H1 (cell line): ENCODE measurements around the gene PYGL. TPM values are rescaled to one million over a fixed set of nuclear protein-coding genes. Genes with fewer than 3 reads are reported as not detected.

Source experiments
- BRCA1 ChIP-seq: IDR thresholded peaks from 2 replicates; pipeline ENCODE4 v1.6.1; 2012; ENCODE audit warnings: low read depth, low read length, improper control_type of control experiment
- CHD2 ChIP-seq: IDR thresholded peaks from 2 replicates; pipeline ENCODE4 v1.6.1; 2012; ENCODE audit warnings: low read length, improper control_type of control experiment
- JUND ChIP-seq: IDR thresholded peaks from 2 replicates; pipeline ENCODE4 v1.6.1; 2011; ENCODE audit warnings: mild to moderate bottlenecking, improper control_type of control experiment, low read length
- KDM4A ChIP-seq: IDR thresholded peaks from one replicate; pipeline ENCODE4 v1.7.1; 2012; ENCODE audit warnings: low read depth, mild to moderate bottlenecking, moderate library complexity, low read length, inconsistent platforms; ENCODE audit not compliant: severe bottlenecking
- RAD21 ChIP-seq, 2 experiments: IDR thresholded peaks in 1 of 2; conservative IDR thresholded peaks in 1 of 2; 2 replicates each; pipeline ENCODE4 v1.6.1; 2011; ENCODE audit warnings: low read depth in 2 of 2, low read length in 2 of 2, improper control_type of control experiment in 1 of 2, inconsistent platforms in 1 of 2, mild to moderate bottlenecking in 1 of 2, moderate library complexity in 1 of 2
- RNF2 ChIP-seq: fragments of 200-900, 300-1000 bp; sonication (generic); IDR thresholded peaks from 2 replicates; pipeline ENCODE4 v1.7.1; 2016; ENCODE audit warnings: borderline replicate concordance, low read depth, mild to moderate bottlenecking, antibody characterized with exemption, low read length; ENCODE audit not compliant: poor library complexity, severe bottlenecking; ENCODE audit errors: missing control alignments
- SIRT6 ChIP-seq: IDR thresholded peaks from one replicate; pipeline ENCODE4 v1.7.1; 2012; ENCODE audit warnings: low read length, inconsistent platforms
- polyA plus RNA-seq, 7 experiments: library from polyadenylated mRNA; depleted of rRNA in 3 of 7; stranded (reverse) in 5 of 7; unstranded in 2 of 7; fragments of >200 nt in 5 of 7; fragments of 200-250 nt in 2 of 7; gene quantifications; 1 replicate in 5 of 7; 2 replicates in 1 of 7; 4 replicates in 1 of 7; pipeline versions ENCODE4 v1.2.1 to v1.2.3, GENCODE V29; 2011 to 2013; ENCODE audit warnings: missing spikeins in 2 of 7, mixed read lengths in 2 of 7
- total RNA-seq: library from RNA; stranded (reverse); fragmentation: NEBNext Ultra II Directional; extraction: Animal tissue kit (Norgen Biotek cat#: 25700); gene quantifications from 2 replicates; pipeline ENCODE4 v1.2.1, GENCODE V29; 2021

Gene PYGL
- total and polyA plus RNA-seq, 2 of the 8 experiments (the other 6 are each of a cell fraction or from before 2014, with no cell fraction given), result 26.1 to 50.5 TPM

GRCh38 chr14:50936882-50937281 is 7.4 kb downstream of the PYGL start (continued):
- TF ChIP-seq SIRT6 (no peak), RAD21 (IDR thresholded peaks at IDR 0.05 in 1 of 2, conservative IDR thresholded peaks at IDR 0.05 in 1 of 2; ENCODE audit: low read depth in 2 of 2, low read length in 2 of 2) (no peak), BRCA1 (no peak), RNF2 (no peak), CHD2 (no peak), KDM4A (no peak), JUND (no peak)
